Aorta (tissue), 5 donors: ENCODE data around the gene TEX28. TPM values are rescaled to one million over a fixed set of nuclear protein-coding genes. Genes with fewer than 3 reads are reported as not detected.
"Not testable (repeated sequence)": the region's sequence is repeated elsewhere in the genome, so short reads cannot be mapped to it uniquely, and the experiment has no call there.

Experiments
- ATAC-seq: fragments of 200-7000 bp; cut with Tn5 transposase; one replicate; pipeline ENCODE4 v1.9.1; 2022; ENCODE audit warnings: moderate library complexity; ENCODE audit not compliant: low FRiP score
- DNase-seq, 2 donors: peaks; one replicate each; pipeline ENCODE4 v3.0.0-alpha.2; 2020
- H3K27ac ChIP-seq, 2 donors: one replicate each; pipeline ENCODE4 v1.5.1; 2013; ENCODE audit warnings: low read length in 2 of 2, mild to moderate bottlenecking in 2 of 2, moderate library complexity in 2 of 2, control low read depth in 1 of 2, inconsistent platforms in 1 of 2, low read depth in 1 of 2
- H3K27me3 ChIP-seq, 2 donors: one replicate each; pipeline ENCODE4 v1.6.1; 2013; ENCODE audit warnings: control low read depth in 1 of 2, low read length in 1 of 2, mild to moderate bottlenecking in 1 of 2, moderate library complexity in 1 of 2; ENCODE audit not compliant: insufficient read depth in 2 of 2, control insufficient read depth in 1 of 2
- H3K36me3 ChIP-seq, 2 donors: one replicate each; pipeline ENCODE4 v1.6.1; 2013; ENCODE audit warnings: control low read depth in 1 of 2, low read length in 1 of 2, mild to moderate bottlenecking in 1 of 2; ENCODE audit not compliant: insufficient read depth in 2 of 2, control insufficient read depth in 1 of 2
- H3K4me1 ChIP-seq, 2 donors: one replicate each; pipeline ENCODE4 v1.6.1; 2013; ENCODE audit warnings: low read length in 2 of 2, control low read depth in 1 of 2, mild to moderate bottlenecking in 1 of 2, moderate library complexity in 1 of 2; ENCODE audit not compliant: insufficient read depth in 2 of 2, control insufficient read depth in 1 of 2
- H3K4me3 ChIP-seq, 2 donors: one replicate each; pipeline ENCODE4 v1.5.1; 2013; ENCODE audit warnings: low read length in 2 of 2, control low read depth in 1 of 2, mild to moderate bottlenecking in 1 of 2
- H3K9me3 ChIP-seq: one replicate; pipeline ENCODE4 v1.6.1; 2013; ENCODE audit warnings: mild to moderate bottlenecking, low read length; ENCODE audit not compliant: control insufficient read depth
- WGBS, 2 donors: extraction: QIAGEN DNeasy Blood & Tissue Kit; methylation state at CpG; one replicate each; pipeline ENCODE4 v1.1.7; 2013; 5-methylcytosine and 5-hydroxymethylcytosine counted together
- intact Hi-C, 2 donors: fragments of 100-400 bp; cut with DNase I; formaldehyde crosslinking; loops; one replicate each; pipeline versions ENCODE4 v1.14.2 to v1.15.0; 2022
- long read RNA-seq, 2 donors: library from polyadenylated mRNA; unstranded; transcript quantifications; one replicate each; pipeline ENCODE4 v2.0.0, GENCODE V29; 2020 to 2021
- polyA plus RNA-seq, 2 donors: library from polyadenylated mRNA; stranded (reverse); fragments of 200-250 nt; gene quantifications; one replicate each; pipeline ENCODE4 v1.2.3, GENCODE V29; 2013
- total RNA-seq, 2 donors: library from RNA; stranded (reverse); fragmentation: NEBNext Ultra II Directional; extraction: Animal tissue kit (Norgen Biotek cat#: 25700); gene quantifications; one replicate each; pipeline ENCODE4 v1.2.1, GENCODE V29; 2021
- donor health status: healthy with polysubstance abuse.
- donor health status: Bipolar disorder and iron deficiency.
- donor health status: DM: no; HTN: no; CAD: no.
- donor health status: DM: no; HTN: no; CAD: no.
- donor health status: DM: yes; HTN: yes; CAD: no.

The TEX28 gene
- total RNA-seq: not detected
- polyA plus RNA-seq: not detected
- long read RNA-seq, donor 1: 0 reads
- long read RNA-seq, donor 2: 0 reads

- intact Hi-C loops: no loop called here
- Histone ChIP-seq H3K4me1 (no peaks in the 10 kb centered on the region), H3K9me3 (no peaks in the 10 kb centered on the region), H3K4me3 (no peak within 1 kb of the TSS), H3K36me3 (no peaks in the 10 kb centered on the region), H3K27me3 (no peaks in the 10 kb centered on the region), H3K27ac (no peak within 1 kb of the TSS)
- ATAC-seq (no peak), DNase-seq (no peak)
- WGBS, 2 donors: 89 to 93% methylated on average over 39 of the region's 39 CpGs
Measured at GRCh38 chrX:154294791-154295574, at the start of gene TEX28. TEX28 (minus strand) TSS chrX:154295124; CDS start chrX:154292117, 3,007 bp downstream.

GRCh38 chrX:154343620-154344019 lies 48.7 kb upstream of the TEX28 start:
- H3K27me3 ChIP-seq, H3K27ac ChIP-seq, H3K4me1 ChIP-seq, H3K4me3 ChIP-seq, intact Hi-C loops, H3K36me3 ChIP-seq, H3K9me3 ChIP-seq, DNase-seq: not testable (repeated sequence)
- no CpG with 5 or more reads among the region's 20 CpGs for WGBS, 2 donors
- ATAC-seq: peak; percentile 53

GRCh38 chrX:154343063-154343462 lies 48.1 kb upstream of the TEX28 start:
- intact Hi-C loops, DNase-seq, ATAC-seq, H3K36me3 ChIP-seq, H3K4me3 ChIP-seq, H3K9me3 ChIP-seq, H3K4me1 ChIP-seq, H3K27me3 ChIP-seq, H3K27ac ChIP-seq: not testable (repeated sequence)
- WGBS, 2 donors: no CpG with 5 or more reads among the region's 16 CpGs

GRCh38 chrX:154341399-154342298 lies 46.7 kb upstream of the TEX28 start:
- peak; percentile 49 to 52 for DNase-seq
- peak; percentile 90 for ATAC-seq
- H3K4me3 ChIP-seq, intact Hi-C loops, H3K27ac ChIP-seq, H3K36me3 ChIP-seq, H3K27me3 ChIP-seq, H3K4me1 ChIP-seq, H3K9me3 ChIP-seq: not testable (repeated sequence)
- 1% methylated on average over 23 of the region's 115 CpGs; no CpG with 5 or more reads in 1 of the 2 donors for WGBS, 2 donors

- no peak for DNase-seq
- Histone ChIP-seq H3K36me3 (no peaks in the 10 kb centered on the region), H3K9me3 (no peaks in the 10 kb centered on the region), H3K27me3 (no peaks in the 10 kb centered on the region), H3K4me3 (no peak overlapping the region), H3K27ac (no peak overlapping the region), H3K4me1 (no peaks in the 10 kb centered on the region)
- intact Hi-C loops: no loop called here
- 79 to 80% methylated on average over 10 of the region's 10 CpGs for WGBS, 2 donors
- ATAC-seq: no peak
Measured at GRCh38 chrX:154334496-154334895, 39.6 kb upstream of the TEX28 start.

GRCh38 chrX:154333837-154334271 lies 38.9 kb upstream of the TEX28 start:
- no peaks in the 10 kb centered on the region for H3K27me3 ChIP-seq
- H3K4me3 ChIP-seq: no peak overlapping the region
- no peaks in the 10 kb centered on the region for H3K9me3 ChIP-seq
- no peak for DNase-seq
- intact Hi-C loops: no loop called here
- H3K27ac ChIP-seq: no peak overlapping the region
- no peaks in the 10 kb centered on the region for H3K4me1 ChIP-seq
- WGBS, 2 donors: 79 to 87% methylated on average over 6 of the region's 6 CpGs
- H3K36me3 ChIP-seq: no peaks in the 10 kb centered on the region
- ATAC-seq: no peak

GRCh38 chrX:154333116-154333515 lies 38.2 kb upstream of the TEX28 start:
- H3K4me3 ChIP-seq: no peak overlapping the region
- intact Hi-C loops: no loop called here
- H3K4me1 ChIP-seq: no peaks in the 10 kb centered on the region
- no peaks in the 10 kb centered on the region for H3K9me3 ChIP-seq
- H3K27ac ChIP-seq: no peak overlapping the region
- 87 to 95% methylated on average over 9 of the region's 9 CpGs for WGBS, 2 donors
- no peak for DNase-seq
- no peak for ATAC-seq
- H3K27me3 ChIP-seq: no peaks in the 10 kb centered on the region
- H3K36me3 ChIP-seq: no peaks in the 10 kb centered on the region

- H3K4me1 ChIP-seq: no peaks in the 10 kb centered on the region
- no peak overlapping the region for H3K4me3 ChIP-seq
- H3K36me3 ChIP-seq: no peaks in the 10 kb centered on the region
- intact Hi-C loops: no loop called here
- DNase-seq: no peak
- H3K27me3 ChIP-seq: no peaks in the 10 kb centered on the region
- no peak for ATAC-seq
- 92 to 95% methylated on average over 29 of the region's 29 CpGs for WGBS, 2 donors
- H3K27ac ChIP-seq: no peak overlapping the region
- no peaks in the 10 kb centered on the region for H3K9me3 ChIP-seq
Measured at GRCh38 chrX:154332561-154332960, 37.6 kb upstream of the TEX28 start.
